ENCODE results near the gene C2CD2L.

Gene C2CD2L

DNA sequence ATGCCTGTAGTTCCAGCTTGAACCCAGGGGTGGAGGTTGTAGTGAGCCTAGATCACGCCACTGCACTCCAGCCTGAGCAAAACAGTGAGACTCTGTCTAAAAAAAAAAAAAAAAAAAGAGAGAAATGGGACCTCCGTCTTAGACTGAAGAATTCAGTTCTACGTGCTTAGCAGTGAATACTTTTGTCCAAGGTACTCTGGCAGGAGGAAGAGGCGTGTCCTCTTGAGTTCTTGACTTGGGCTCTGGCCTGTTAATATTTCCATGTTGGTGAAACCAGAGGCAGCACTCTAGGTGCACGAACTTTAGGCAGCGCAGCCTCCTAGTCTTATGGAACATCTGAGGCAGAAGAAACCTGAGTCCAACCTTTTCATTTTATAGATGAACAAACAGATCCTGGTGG, 20.0 kb upstream of the C2CD2L start:
- POLR2A ChIA-PET, result no interaction called here
- TF ChIP-seq CTCF (IDR thresholded peaks at IDR 0.05; ENCODE audit: insufficient read depth, low read length, missing control alignments), result no peak
- CTCF ChIA-PET, result interaction anchor here (0.8 to 2.7 kb wide), 3 partner anchors 8 to 37 kb away, joined by 3 to 24 read pairs (median 5); a partner anchor contains a TSS
- no peak for DNase-seq (ENCODE audit: low read depth, low spot score)
- H3K4me3 ChIP-seq (ENCODE audit: low read depth, low read length), result no peak overlapping the region

GRCh38 chr11:119087747-119088241, 19.4 kb upstream of the C2CD2L start:
- no peak overlapping the region for H3K4me3 ChIP-seq (ENCODE audit: low read depth, low read length)
- no peak for DNase-seq (ENCODE audit: low read depth, low spot score)
- CTCF ChIA-PET, result interaction anchor here (0.8 kb wide), 1 partner anchor 36 kb away, joined by 3 read pairs; no protein-coding TSS in a partner anchor
- TF ChIP-seq CTCF (IDR thresholded peaks at IDR 0.05; ENCODE audit: insufficient read depth, low read length, missing control alignments), result no peak
- POLR2A ChIA-PET, result no interaction called here

GRCh38 chr11:119088406-119088805, 18.7 kb upstream of the C2CD2L start:
- no peak overlapping the region for H3K4me3 ChIP-seq (ENCODE audit: low read depth, low read length)
- CTCF ChIA-PET, result interaction anchor here (1.0 kb wide), 1 partner anchor 195 kb away, joined by 3 read pairs; no protein-coding TSS in a partner anchor
- DNase-seq (ENCODE audit: low read depth, low spot score), result no peak
- TF ChIP-seq CTCF (IDR thresholded peaks at IDR 0.05; ENCODE audit: insufficient read depth, low read length, missing control alignments), result no peak
- POLR2A ChIA-PET, result no interaction called here

GRCh38 chr11:119089319-119089718, 17.8 kb upstream of the C2CD2L start:
- no peak overlapping the region for H3K4me3 ChIP-seq (ENCODE audit: low read depth, low read length)
- DNase-seq (ENCODE audit: low read depth, low spot score), result no peak
- POLR2A ChIA-PET, result no interaction called here
- no peak for TF ChIP-seq CTCF (IDR thresholded peaks at IDR 0.05; ENCODE audit: insufficient read depth, low read length, missing control alignments)
- CTCF ChIA-PET, result interaction anchor here (1.0 kb wide), 1 partner anchor 194 kb away, joined by 3 read pairs; no protein-coding TSS in a partner anchor

DNA sequence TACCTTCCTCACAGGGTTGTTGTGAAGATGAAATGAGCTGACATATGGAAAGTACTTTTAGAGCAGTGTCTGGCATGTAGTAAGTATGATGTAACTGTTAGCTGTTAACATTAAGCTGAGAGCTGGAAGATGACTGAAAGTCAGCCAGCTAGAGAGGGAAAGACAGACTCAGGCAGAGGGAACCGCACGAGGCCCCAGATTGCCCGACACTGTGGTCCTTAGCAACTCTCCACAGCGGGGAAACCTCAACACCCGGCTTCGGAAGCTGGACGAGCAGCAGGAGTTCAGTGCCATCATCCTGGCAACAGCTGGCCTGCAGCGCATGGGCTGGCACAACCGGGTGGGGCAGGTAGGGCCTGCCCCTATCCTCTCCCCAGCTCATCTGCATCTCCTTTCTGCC, 16.0 kb upstream of the C2CD2L start:
- TF ChIP-seq CTCF (IDR thresholded peaks at IDR 0.05; ENCODE audit: insufficient read depth, low read length, missing control alignments), result no peak
- CTCF ChIA-PET, result interaction anchor here (0.7 to 1.7 kb wide), 6 partner anchors 35 to 247 kb away, joined by 3 to 5 read pairs (median 4); partner anchors contain the start of genes CBL and HYOU1
- no peak overlapping the region for H3K4me3 ChIP-seq (ENCODE audit: low read depth, low read length)
- POLR2A ChIA-PET, result interaction anchor here (1.0 kb wide), 1 partner anchor 11 kb away, joined by 3 read pairs; the partner anchor contains the start of gene DPAGT1
- DNase-seq (ENCODE audit: low read depth, low spot score), result no peak

DNA sequence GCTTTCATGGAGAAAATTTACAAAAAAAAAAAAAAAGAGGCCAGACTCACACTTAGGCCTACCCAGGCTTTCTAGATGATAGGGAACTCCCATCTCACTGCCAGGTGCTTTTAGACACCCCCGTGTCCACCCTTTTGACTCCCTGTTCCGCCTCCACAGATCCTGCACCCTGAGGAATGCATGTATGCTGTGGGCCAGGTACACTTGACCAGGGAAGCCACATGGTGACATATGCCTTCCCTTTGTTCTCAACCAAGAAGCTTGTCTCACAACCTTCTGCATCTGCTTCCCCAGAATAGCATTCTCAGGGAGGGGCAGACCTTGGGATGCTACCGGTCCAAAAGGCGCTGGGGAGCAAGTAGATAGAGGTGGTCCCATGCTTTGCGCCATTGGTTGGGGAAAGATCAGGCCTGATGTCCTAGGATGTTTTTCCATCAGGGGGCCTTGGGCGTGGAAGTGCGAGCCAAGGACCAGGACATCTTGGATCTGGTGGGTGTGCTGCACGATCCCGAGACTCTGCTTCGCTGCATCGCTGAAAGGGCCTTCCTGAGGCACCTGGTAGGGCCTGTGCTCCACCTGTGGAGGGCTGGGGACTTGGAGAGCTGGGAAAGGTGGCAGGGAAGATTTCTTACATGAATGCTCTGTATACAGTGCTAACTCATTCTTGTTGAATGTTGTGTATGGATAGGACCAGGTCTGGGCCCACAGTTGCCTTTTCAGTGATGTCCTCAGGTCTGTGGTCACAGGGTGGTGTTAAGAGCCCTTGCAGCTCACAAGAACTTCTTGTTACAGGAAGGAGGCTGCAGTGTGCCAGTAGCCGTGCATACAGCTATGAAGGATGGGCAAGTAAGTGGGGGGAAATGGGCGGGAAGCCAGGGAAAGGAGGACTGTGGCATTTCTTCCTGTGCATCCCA, 14.9 kb upstream of the C2CD2L start:
- no peak for DNase-seq (ENCODE audit: low read depth, low spot score)
- CTCF ChIA-PET, result interaction anchor here (0.7 to 4.1 kb wide), 8 partner anchors 10 to 246 kb away, joined by 3 to 31 read pairs (median 4); partner anchors contain the start of genes C2CD2L, CBL and DPAGT1
- no peak for TF ChIP-seq CTCF (IDR thresholded peaks at IDR 0.05; ENCODE audit: insufficient read depth, low read length, missing control alignments)
- POLR2A ChIA-PET, result interaction anchor here (0.7 kb wide), 1 partner anchor 25 kb away, joined by 3 read pairs; the partner anchor contains the start of gene VPS11
- peak overlapping the region; percentile 69 for H3K4me3 ChIP-seq (ENCODE audit: low read depth, low read length)

Measured in AG04449 (cell line).